ENCODE results near the gene IL20RA.

GRCh38 chr6:136962661-136963060 is 82.1 kb downstream of the IL20RA start:
- no peak for TF ChIP-seq POLR2AphosphoS5 (IDR thresholded peaks at IDR 0.05)
- TF ChIP-seq CTCF (IDR thresholded peaks at IDR 0.05) = no peak
- TF ChIP-seq EP300 (IDR thresholded peaks at IDR 0.05) = no peak
